Breast epithelium (tissue), 3 donors: ENCODE measurements around the gene HOXD9.

Source experiments
- CTCF ChIP-seq, 3 donors: fragments of 450-650 bp; IDR thresholded peaks; one replicate each; pipeline ENCODE4 v1.5.1; 2016 to 2017; ENCODE audit warnings: antibody characterized with exemption in 3 of 3, mild to moderate bottlenecking in 3 of 3, moderate library complexity in 3 of 3
- POLR2A ChIP-seq: fragments of 450-650 bp; IDR thresholded peaks from one replicate; pipeline ENCODE4 v1.6.1; 2016; ENCODE audit warnings: antibody characterized with exemption, mild to moderate bottlenecking, moderate library complexity
- POLR2AphosphoS5 ChIP-seq, 3 donors: sonication (generic); formaldehyde crosslinking; IDR thresholded peaks; one replicate each; pipeline ENCODE4 v1.6.1; 2017; ENCODE audit warnings: antibody characterized with exemption in 3 of 3

DNA sequence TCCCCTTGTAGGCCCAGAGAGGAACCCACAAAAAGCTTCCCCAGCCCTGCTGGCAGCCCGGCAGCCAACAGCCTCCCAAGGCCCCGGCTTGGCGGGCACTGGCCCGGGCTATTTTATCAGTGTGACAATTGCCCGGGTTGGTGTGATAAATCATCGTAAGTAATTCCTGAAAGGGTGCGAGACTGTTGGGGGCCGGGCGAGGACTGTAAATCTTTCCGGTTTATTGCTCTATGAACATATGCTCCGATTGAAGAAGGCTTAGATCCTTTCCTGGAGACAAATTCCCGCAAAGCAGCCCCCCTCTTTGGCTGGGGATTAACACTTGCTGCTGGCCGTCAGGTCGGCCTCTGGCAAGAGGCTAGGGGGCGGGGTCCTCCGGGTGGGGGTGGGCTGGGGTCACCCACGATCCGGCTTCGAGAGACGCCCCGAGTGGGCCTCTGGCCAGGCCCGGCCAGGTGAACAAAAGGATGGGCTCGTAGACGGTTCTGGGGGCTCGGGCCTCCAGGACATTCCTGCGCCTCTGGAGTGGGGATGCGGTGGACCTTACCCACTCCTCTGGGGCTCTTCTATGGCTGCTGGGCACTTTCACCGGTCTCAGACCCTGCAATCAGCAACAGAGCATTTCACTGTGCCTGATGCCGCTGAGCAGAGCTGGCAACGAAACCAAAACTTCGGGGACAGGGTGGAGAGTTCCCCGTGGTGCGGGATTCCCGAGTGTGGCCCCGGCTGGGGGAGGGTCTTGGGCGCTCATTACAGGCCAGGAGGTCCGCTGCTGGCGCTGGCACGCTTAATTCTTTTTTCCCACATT lies 36.5 kb downstream of the HOXD9 start:
- TF ChIP-seq CTCF (IDR thresholded peaks at IDR 0.05), result no peak
- no peak for TF ChIP-seq POLR2AphosphoS5 (IDR thresholded peaks at IDR 0.05)
- no peak for TF ChIP-seq POLR2A
